OCI-LY1 (cell line): ENCODE data around the gene NINJ2.

Experiments
- CTCF ChIP-seq: fragments of 200-600 bp; sonication (generic), shearing (Covaris generic); IDR thresholded peaks from 2 replicates; pipeline ENCODE4 v1.5.1; 2017; ENCODE audit warnings: mild to moderate bottlenecking, antibody characterized with exemption, low read length, moderate library complexity, mixed read lengths
- EZH2 ChIP-seq: fragments of 200-600 bp; sonication (generic), shearing (Covaris generic); IDR thresholded peaks from 2 replicates; pipeline ENCODE4 v1.8.0; 2017; ENCODE audit warnings: borderline replicate concordance, mixed run types, mild to moderate bottlenecking, antibody characterized with exemption, low read length, moderate library complexity, mixed read lengths

DNA sequence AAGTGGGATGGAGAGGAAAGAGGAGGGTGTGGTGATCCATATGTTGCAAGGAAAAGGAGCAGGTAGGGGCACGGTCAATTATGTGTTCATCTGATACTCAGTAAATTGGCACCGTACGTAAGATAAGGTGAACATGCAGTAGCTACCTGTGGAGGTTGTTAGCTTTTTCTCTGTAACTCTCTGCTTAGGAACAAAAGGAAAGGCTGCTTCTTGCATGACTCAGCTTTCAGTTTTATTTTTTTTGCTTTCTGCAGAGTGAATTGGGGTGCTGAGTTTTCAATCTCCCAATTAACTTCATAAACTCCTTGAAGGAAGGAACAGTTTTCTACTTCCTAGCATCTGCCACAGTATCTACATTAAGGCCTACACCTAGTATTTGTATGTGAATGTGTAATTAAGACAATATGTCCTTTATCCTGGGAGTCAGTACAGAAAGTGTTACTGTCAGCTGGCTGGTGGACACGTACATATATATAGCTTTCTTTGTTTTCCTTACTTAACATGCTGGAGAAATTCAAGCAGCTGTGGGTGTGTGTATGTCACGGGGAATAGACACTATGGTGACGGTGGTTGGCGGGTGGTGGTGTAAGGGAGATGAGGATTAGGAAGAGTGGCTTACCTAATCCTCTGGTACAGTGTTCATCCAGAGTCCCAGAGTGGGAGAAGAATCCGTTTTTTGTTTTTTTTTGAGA lies 49.1 kb upstream of the NINJ2 start:
- TF ChIP-seq CTCF (no peak), EZH2 (no peak)
